SU-DHL-6 (cell line): Measurements from ENCODE around the gene MBOAT1.
"Not testable (repeated sequence)": the region's sequence is repeated elsewhere in the genome, so short reads cannot be mapped to it uniquely, and the experiment has no call there.

Source experiments
- H2AFZ ChIP-seq: fragments of 200-600 bp; sonication (generic); 2 replicates; pipeline ENCODE4 v1.6.1; 2014; ENCODE audit warnings: low read depth, mild to moderate bottlenecking, moderate library complexity, mixed read lengths, antibody characterized with exemption, low read length; ENCODE audit not compliant: severe bottlenecking
- H3F3A ChIP-seq: fragments of 200-600 bp; shearing (Covaris generic); 2 replicates; pipeline ENCODE4 v1.6.0; 2016; ENCODE audit warnings: antibody characterized with exemption, mild to moderate bottlenecking; ENCODE audit not compliant: insufficient read depth
- H3K27ac ChIP-seq: fragments of 200-600 bp; sonication (generic); 2 replicates; pipeline ENCODE4 v1.5.1; 2016; ENCODE audit warnings: low read depth, mild to moderate bottlenecking, low read length, moderate library complexity, mixed read lengths
- H3K27me3 ChIP-seq: fragments of 200-600 bp; sonication (generic), shearing (Covaris generic); 2 replicates; pipeline ENCODE4 v1.6.0; 2014; ENCODE audit warnings: mild to moderate bottlenecking, low read length
- H3K36me3 ChIP-seq: fragments of 200-600 bp; sonication (generic); 2 replicates; pipeline ENCODE4 v1.6.1; 2014; ENCODE audit warnings: mild to moderate bottlenecking, low read length, mixed read lengths
- H3K4me2 ChIP-seq: fragments of 300-600, 200-600 bp; shearing (Covaris generic), sonication (generic); 2 replicates; pipeline ENCODE4 v1.6.0; 2014; ENCODE audit warnings: low read length, low read depth, mild to moderate bottlenecking; ENCODE audit not compliant: poor library complexity, severe bottlenecking
- H3K4me3 ChIP-seq: fragments of 200-600 bp; sonication (generic); 2 replicates; pipeline ENCODE4 v1.5.1; 2014; ENCODE audit warnings: antibody characterized with exemption, low read length, mild to moderate bottlenecking, mixed read lengths; ENCODE audit not compliant: insufficient read depth, poor library complexity, severe bottlenecking
- H3K79me2 ChIP-seq: fragments of 200-600 bp; sonication (generic); 2 replicates; pipeline ENCODE4 v1.6.1; 2014; ENCODE audit warnings: mild to moderate bottlenecking, low read length, moderate library complexity; ENCODE audit not compliant: insufficient read depth
- H3K9ac ChIP-seq: fragments of 200-600 bp; sonication (generic); 2 replicates; pipeline ENCODE4 v1.7.0; 2014; ENCODE audit warnings: mild to moderate bottlenecking, low read length
- H3K9me2 ChIP-seq: fragments of 200-600 bp; sonication (generic); replicated peaks from 2 replicates; pipeline ENCODE4 v1.6.1; 2014; ENCODE audit warnings: low read length; ENCODE audit not compliant: insufficient read depth
- H3K9me3 ChIP-seq: fragments of 200-600 bp; sonication (generic); 2 replicates; pipeline ENCODE4 v1.6.1; 2014; ENCODE audit warnings: low read length, mixed read lengths; ENCODE audit not compliant: insufficient read depth
- H4K20me1 ChIP-seq: fragments of 200-600 bp; sonication (generic); 2 replicates; pipeline ENCODE4 v1.6.1; 2014; ENCODE audit warnings: low read depth, mild to moderate bottlenecking, antibody characterized with exemption, low read length, moderate library complexity, mixed read lengths
- EZH2phosphoT487 ChIP-seq: fragments of 200-600 bp; sonication (generic), shearing (Covaris generic); conservative IDR thresholded peaks from 2 replicates; pipeline ENCODE4 v1.6.1; 2018; ENCODE audit warnings: mild to moderate bottlenecking, antibody characterized with exemption, low read length, moderate library complexity, mixed read lengths
- TF ChIP-seq, protein P1 (sequence below): fragments of 200-600 bp; sonication (generic); IDR thresholded peaks from one replicate; pipeline ENCODE4 v1.5.1; 2017; ENCODE audit warnings: antibody characterized with exemption, mild to moderate bottlenecking, low read length, moderate library complexity; ENCODE audit not compliant: insufficient read depth, poor library complexity, severe bottlenecking

The MBOAT1 gene

GRCh38 chr6:20246125-20246524, 33.9 kb upstream of the MBOAT1 start:
- TF ChIP-seq EZH2phosphoT487, result no peak
- TF ChIP-seq, protein P1, sequence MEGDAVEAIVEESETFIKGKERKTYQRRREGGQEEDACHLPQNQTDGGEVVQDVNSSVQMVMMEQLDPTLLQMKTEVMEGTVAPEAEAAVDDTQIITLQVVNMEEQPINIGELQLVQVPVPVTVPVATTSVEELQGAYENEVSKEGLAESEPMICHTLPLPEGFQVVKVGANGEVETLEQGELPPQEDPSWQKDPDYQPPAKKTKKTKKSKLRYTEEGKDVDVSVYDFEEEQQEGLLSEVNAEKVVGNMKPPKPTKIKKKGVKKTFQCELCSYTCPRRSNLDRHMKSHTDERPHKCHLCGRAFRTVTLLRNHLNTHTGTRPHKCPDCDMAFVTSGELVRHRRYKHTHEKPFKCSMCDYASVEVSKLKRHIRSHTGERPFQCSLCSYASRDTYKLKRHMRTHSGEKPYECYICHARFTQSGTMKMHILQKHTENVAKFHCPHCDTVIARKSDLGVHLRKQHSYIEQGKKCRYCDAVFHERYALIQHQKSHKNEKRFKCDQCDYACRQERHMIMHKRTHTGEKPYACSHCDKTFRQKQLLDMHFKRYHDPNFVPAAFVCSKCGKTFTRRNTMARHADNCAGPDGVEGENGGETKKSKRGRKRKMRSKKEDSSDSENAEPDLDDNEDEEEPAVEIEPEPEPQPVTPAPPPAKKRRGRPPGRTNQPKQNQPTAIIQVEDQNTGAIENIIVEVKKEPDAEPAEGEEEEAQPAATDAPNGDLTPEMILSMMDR, result no peak
- Histone ChIP-seq H3K9me3 (0 out of 2 replicates have a peak, but pooled peaks cover 3% of the 10 kb centered on the region), H3K36me3 (no peaks in the 10 kb centered on the region), H3K27ac (no peak overlapping the region), H4K20me1 (no peaks in the 10 kb centered on the region), H3F3A (no peaks in the 10 kb centered on the region), H3K4me3 (no peak overlapping the region), H3K27me3 (no peaks in the 10 kb centered on the region), H3K4me2 (no peak overlapping the region), H3K9ac (no peak overlapping the region), H3K79me2 (no peaks in the 10 kb centered on the region), H3K9me2 (no peaks in the 10 kb centered on the region), H2AFZ (no peak overlapping the region)

- H3K36me3 ChIP-seq, H3K9me3 ChIP-seq, H3K4me2 ChIP-seq, H3K27ac ChIP-seq, H3K27me3 ChIP-seq, H3K9me2 ChIP-seq, H2AFZ ChIP-seq, H3K79me2 ChIP-seq, H3K9ac ChIP-seq, H3F3A ChIP-seq, H3K4me3 ChIP-seq, H4K20me1 ChIP-seq: not testable (repeated sequence)
These were observed 32.8 kb upstream of the MBOAT1 start for GRCh38 chr6:20244807-20245681.

- Histone ChIP-seq H3K4me2 (no peak overlapping the region), H2AFZ (no peak overlapping the region), H3K9me3 (0 out of 2 replicates have a peak, but pooled peaks cover 3% of the 10 kb centered on the region), H3K4me3 (no peak overlapping the region), H3K9ac (no peak overlapping the region), H3K79me2 (no peaks in the 10 kb centered on the region), H4K20me1 (no peaks in the 10 kb centered on the region), H3K27ac (no peak overlapping the region), H3K36me3 (no peaks in the 10 kb centered on the region), H3F3A (no peaks in the 10 kb centered on the region), H3K27me3 (no peaks in the 10 kb centered on the region), H3K9me2 (no peaks in the 10 kb centered on the region)
- TF ChIP-seq, protein P1, result no peak
- no peak for TF ChIP-seq EZH2phosphoT487
These were observed 31.0 kb upstream of the MBOAT1 start for GRCh38 chr6:20243288-20243687.

- no peak overlapping the region for H3K4me3 ChIP-seq
- H3K9ac ChIP-seq, result no peak overlapping the region
- H3K27ac ChIP-seq, result no peak overlapping the region
- H3F3A ChIP-seq, result no peaks in the 10 kb centered on the region
- TF ChIP-seq, protein P1, result no peak
- no peak for TF ChIP-seq EZH2phosphoT487
- no peak overlapping the region for H3K4me2 ChIP-seq
- H3K36me3 ChIP-seq, result no peaks in the 10 kb centered on the region
- no peaks in the 10 kb centered on the region for H3K9me2 ChIP-seq
- H3K27me3 ChIP-seq, result no peaks in the 10 kb centered on the region
- H2AFZ ChIP-seq, result no peak overlapping the region
- no peaks in the 10 kb centered on the region for H3K79me2 ChIP-seq
- H4K20me1 ChIP-seq, result no peaks in the 10 kb centered on the region
- 0 out of 2 replicates have a peak, but pooled peaks cover 3% of the 10 kb centered on the region for H3K9me3 ChIP-seq
These were observed 30.1 kb upstream of the MBOAT1 start for GRCh38 chr6:20242397-20242796.
